ENCODE data around the gene BCHE. TPM values are rescaled to one million over a fixed set of nuclear protein-coding genes. Genes with fewer than 3 reads are reported as not detected.

BCHE gene
- total RNA-seq, 2 donors from 2014 or later = 1.6 to 5.4 TPM

DNA sequence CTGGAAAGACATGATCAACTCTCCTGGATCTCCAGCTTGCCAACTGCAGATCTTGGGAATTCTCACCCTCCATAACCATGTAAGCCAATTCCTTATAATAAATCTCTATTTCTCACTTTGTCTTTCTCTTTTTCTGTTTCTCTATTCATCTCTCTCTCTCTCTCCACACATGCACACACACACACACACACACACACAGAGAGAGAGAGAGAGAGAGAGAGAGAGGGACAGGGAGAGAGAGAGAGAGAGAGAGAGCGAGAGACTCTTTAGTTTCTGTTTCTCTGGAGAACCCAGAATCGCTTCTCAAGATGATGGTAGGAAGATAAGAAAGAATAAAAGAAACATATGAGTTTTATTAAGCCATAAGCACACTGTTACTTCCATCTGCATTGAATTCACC is 111.9 kb downstream of the BCHE start:
- Histone ChIP-seq H3K27me3 (no peaks in the 10 kb centered on the region), H3K27ac (no peak overlapping the region), H3K4me3 (no peak overlapping the region), H3K9ac (ENCODE audit: low read depth in 2 of 2, low read length in 2 of 2) (no peak overlapping the region), H3K9me3 (no peaks in the 10 kb centered on the region), H3K36me3 (no peaks in the 10 kb centered on the region), H3K4me1 (no peaks in the 10 kb centered on the region)
- no peak for DNase-seq
- intact Hi-C loops (cut with DNase I) = no loop called here
- TF ChIP-seq, protein P1, sequence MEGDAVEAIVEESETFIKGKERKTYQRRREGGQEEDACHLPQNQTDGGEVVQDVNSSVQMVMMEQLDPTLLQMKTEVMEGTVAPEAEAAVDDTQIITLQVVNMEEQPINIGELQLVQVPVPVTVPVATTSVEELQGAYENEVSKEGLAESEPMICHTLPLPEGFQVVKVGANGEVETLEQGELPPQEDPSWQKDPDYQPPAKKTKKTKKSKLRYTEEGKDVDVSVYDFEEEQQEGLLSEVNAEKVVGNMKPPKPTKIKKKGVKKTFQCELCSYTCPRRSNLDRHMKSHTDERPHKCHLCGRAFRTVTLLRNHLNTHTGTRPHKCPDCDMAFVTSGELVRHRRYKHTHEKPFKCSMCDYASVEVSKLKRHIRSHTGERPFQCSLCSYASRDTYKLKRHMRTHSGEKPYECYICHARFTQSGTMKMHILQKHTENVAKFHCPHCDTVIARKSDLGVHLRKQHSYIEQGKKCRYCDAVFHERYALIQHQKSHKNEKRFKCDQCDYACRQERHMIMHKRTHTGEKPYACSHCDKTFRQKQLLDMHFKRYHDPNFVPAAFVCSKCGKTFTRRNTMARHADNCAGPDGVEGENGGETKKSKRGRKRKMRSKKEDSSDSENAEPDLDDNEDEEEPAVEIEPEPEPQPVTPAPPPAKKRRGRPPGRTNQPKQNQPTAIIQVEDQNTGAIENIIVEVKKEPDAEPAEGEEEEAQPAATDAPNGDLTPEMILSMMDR (IDR thresholded peaks at IDR 0.05) = no peak
